GM08714 (cell line): Measurements from ENCODE around the gene IRF7.

Source experiments
- H3K4me3 ChIP-seq: fragments of 200-500 bp; sonication (Bioruptor generic); 2 replicates; pipeline ENCODE4 v1.5.1; 2014; ENCODE audit warnings: mild to moderate bottlenecking, low read length, inconsistent platforms
- ZNF274 ChIP-seq: IDR thresholded peaks from 2 replicates; pipeline ENCODE4 v1.6.1; 2012; ENCODE audit warnings: mild to moderate bottlenecking, low read depth, low read length

IRF7 gene

DNA sequence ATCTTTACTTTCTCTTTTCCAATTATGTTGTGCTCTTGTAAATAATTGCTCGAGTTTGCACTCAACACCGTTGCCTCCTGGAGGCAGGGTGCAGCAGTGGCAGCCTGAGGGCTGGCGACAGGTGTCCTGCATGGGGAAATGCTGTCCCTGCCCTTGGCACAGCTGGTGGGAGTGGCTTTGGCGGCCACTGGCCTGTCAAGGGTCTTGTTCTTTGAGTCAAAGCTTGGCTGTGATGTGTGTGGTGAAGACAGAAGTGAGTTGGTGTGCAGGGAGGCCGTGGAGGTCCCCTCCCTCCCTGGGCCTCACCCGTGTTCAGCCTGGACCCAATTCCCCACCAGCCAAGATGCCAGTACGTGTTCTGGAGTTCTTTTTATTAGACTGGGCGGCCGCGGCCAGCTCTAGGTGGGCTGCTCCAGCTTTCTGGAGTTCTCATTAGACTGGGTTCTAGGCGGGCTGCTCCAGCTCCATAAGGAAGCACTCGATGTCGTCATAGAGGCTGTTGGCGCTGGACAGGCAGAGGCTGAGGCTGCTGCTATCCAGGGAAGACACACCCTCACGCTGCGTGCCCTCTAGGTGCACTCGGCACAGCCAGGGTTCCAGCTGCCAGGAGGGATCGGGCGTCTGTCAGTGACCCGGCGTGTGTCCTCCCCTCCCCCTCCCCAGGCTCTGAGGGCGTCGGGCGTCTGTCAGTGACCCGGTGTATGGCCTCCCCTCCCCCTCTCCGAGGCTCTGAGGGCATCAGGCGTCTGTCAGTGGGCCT lies 3.4 kb downstream of the IRF7 start:
- H3K4me3 ChIP-seq: no peak overlapping the region
- TF ChIP-seq ZNF274: no peak

DNA sequence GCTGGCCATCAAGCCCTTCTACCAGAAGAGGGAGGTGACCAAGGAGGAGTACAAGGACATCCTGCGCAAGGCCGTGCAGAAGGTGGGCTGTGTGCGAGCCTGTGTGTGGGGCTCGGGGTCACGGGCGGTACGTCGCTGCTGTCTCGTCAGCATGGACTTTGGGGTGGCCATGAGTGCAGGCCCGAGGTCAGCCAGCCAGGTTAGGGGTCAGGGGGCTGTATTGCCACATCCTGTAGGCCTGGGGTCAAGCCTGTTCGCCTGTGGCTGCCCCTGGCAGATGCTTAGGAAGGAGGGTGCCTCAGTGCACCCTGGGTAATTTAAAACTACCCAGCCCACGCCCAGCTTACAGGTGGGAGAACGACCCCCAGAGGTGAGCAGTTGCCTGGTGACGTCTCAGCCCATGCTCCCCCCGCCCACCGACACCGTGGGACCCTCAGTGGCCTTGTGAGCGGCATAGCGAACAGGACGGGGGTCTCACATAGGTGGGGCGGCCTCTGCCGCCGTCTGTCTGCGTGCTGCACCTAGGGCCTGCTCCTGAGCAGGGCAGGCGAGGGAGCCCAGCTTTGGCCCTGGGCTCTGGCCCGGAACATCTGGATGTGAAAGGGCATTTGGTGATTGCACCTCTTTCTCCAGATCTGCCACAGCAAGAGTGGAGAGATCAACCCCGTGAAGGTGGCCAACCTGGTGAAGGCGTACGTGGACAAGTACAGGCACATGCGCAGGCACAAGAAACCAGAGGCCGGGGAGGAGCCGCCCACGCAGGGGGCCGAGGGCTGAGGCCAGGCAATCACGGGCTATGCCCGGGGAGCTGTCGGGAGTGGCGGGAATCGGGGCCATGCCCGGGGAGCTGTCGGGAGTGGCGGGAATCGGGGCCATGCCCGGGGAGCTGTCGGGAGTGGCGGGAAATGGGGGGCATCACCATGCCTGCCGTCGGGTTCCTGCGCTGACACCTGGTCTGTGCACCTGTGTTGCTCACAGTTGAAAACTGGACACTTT lies 4.5 kb downstream of the IRF7 start:
- TF ChIP-seq ZNF274: no peak
- H3K4me3 ChIP-seq: no peak overlapping the region

DNA sequence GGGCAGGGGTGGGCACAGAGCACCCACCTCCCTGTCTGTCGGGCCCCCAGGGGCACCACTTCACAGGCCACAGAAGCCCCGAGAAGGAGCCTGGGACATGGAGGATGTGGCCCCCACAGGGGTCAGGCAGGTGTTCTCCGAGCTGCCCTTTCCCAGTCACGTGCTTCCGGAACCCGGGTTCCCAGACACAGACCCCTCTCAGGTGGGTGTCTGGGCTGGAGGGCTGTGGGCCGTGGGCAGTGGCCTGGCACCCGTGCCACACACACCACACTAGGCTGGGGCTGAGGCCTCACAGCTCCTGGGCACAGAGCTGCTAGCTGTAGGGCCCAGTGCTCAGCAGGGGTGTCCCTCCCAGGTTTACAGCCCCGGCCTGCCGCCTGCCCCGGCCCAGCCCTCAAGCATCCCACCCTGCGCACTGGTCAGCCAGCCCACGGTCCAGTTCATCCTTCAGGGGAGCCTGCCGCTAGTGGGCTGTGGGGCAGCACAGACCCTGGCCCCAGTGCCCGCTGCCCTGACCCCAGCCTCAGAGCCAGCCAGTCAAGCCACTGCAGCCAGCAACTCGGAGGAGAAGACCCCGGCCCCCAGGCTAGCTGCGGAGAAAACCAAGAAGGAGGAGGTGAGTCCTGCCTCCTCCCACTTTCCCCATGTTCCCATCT lies 5.5 kb downstream of the IRF7 start:
- TF ChIP-seq ZNF274: no peak
- no peak overlapping the region for H3K4me3 ChIP-seq

DNA sequence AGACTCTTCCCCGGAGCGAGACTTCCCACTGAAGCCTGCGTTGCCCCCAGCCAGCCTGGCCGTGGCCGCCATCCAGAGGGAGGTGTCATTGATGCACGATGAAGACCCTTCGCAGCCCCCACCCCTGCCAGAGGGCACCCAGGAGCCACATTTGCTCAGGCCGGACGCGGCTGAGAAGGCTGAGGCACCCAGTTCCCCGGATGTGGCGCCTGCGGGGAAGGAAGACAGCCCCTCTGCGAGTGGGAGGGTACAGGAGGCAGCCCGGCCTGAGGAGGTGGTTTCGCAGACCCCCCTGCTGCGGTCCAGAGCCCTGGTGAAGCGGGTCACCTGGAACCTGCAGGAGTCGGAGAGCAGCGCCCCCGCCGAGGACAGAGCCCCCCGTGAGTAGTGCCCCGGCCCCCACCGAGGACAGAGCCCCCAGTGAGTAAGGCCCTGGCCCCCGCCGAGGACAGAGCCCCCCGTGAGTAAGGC lies 6.4 kb downstream of the IRF7 start:
- no peak overlapping the region for H3K4me3 ChIP-seq
- TF ChIP-seq ZNF274: no peak

DNA sequence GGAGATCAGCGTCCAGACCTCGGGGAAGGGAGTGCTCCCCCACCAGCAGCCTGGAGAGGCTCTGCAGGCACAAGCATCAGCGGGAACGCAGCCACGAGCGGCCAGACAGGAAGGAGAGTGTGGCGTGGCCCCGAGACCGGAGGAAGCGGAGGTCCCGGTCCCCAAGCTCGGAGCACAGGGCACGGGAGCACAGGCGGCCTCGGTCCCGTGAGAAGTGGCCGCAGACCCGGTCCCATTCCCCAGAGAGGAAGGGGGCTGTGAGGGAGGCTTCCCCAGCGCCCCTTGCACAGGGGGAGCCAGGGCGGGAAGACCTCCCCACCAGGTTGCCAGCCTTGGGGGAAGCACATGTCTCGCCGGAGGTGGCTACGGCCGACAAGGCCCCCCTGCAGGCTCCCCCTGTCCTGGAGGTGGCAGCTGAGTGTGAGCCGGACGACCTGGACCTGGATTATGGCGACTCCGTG lies 6.9 kb downstream of the IRF7 start:
- no peak overlapping the region for H3K4me3 ChIP-seq
- no peak for TF ChIP-seq ZNF274

DNA sequence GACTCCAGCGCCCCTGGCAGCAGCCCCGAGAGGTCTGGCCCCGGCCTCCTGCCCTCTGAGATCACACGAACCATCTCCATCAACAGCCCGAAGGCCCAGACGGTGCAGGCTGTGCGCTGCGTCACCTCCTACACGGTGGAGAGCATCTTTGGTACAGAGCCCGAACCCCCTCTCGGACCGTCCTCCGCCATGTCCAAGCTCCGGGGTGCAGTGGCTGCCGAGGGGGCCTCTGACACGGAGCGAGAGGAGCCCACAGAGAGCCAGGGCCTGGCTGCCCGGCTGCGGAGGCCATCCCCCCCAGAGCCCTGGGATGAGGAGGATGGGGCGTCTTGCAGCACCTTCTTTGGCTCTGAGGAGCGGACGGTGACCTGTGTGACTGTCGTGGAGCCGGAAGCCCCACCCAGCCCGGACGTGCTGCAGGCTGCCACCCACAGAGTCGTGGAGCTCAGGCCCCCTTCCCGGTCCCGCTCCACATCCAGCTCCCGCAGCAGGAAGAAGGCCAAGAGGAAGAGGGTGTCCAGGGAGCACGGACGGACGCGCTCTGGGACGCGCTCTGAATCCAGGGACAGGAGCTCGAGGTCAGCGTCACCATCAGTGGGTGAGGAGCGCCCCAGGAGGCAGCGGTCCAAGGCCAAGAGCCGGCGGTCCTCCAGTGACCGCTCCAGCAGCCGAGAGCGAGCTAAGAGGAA lies 7.6 kb downstream of the IRF7 start:
- H3K4me3 ChIP-seq: no peak overlapping the region
- no peak for TF ChIP-seq ZNF274

DNA sequence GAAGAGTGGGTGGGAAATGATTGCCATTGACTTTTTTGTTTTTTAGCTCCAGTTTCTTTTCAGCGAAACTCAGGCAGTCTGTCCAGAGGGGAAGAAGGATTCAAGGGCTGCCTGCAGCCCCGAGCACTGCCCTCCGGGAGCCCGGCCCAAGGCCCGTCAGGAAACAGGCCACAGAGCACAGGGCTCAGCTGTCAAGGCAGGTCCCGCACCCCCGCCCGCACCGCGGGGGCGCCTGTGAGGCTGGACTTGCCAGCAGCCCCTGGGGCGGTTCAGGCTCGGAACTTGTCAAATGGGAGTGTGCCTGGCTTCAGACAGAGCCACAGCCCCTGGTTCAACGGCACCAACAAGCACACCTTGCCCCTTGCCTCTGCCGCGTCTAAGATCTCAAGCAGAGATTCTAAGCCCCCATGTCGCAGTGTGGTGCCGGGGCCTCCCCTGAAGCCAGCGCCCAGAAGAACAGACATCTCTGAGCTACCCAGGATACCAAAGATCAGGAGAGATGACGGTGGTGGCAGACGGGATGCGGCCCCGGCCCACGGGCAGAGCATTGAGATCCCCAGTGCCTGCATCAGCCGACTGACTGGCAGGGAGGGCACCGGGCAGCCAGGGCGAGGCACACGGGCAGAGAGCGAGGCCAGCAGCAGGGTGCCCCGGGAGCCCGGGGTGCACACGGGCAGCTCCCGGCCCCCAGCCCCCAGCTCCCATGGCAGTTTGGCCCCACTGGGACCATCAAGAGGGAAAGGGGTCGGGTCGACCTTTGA lies 8.6 kb downstream of the IRF7 start:
- TF ChIP-seq ZNF274: no peak
- no peak overlapping the region for H3K4me3 ChIP-seq

DNA sequence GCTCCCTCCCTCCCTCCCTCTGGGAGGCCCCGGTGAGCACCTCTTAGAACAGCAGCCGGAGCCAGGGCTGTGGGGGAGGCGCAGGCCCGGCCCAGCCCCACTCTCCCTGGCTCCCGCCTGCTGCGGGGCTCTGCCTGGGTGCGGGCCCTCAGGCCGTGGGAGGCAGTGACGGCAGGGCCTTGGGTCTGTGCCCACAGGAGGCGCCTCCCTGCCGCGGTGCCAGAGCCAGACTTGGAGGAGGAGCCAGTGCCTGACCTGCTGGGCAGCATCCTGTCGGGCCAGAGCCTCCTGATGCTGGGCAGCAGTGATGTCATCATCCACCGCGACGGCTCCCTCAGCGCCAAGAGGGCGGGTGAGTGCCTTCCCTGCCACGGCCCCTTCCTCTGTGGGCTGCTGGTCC lies 9.5 kb downstream of the IRF7 start:
- H3K4me3 ChIP-seq: no peak overlapping the region
- TF ChIP-seq ZNF274: no peak

DNA sequence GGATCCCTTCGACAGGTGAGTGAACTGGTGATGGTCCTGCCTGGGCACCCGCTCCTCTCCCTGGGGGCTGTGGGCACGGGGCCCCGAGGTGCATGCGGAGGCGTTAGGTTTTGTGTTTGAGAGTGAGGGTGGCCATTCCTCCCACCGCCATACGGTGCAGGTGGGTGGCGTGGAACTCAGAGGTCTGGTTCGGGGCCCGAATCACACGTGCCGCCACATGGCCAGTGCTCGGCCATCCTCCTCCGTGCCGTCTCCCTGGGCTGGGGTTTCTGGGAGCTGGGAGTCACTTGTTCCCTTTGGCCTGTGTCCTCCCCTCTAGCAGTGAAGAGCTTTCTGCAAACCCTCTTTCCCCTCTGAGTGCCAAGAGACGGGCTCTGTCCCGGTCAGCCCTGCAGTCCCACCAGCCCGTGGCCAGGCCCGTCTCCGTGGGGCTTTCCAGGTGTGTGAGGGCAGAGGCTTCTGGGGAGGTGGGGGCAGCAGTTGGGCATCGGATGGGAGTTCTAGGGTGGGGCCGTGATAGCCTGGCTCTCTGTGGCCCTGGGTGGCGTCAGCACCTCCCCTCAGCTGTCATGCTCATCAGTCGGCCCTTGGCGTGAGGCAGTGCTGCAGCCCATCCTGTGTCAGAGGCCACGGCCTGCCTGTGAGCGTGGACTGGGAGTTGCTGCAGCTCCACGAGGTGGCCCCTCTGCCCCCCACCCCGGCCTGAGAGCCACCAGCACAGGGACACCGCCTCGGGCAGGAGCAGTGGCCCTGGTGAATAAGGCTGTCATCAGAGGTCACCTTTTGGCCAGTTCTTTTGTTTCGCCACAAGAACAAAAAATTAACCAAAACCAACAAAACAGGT lies 10.2 kb downstream of the IRF7 start:
- H3K4me3 ChIP-seq: no peak overlapping the region
- TF ChIP-seq ZNF274: no peak

DNA sequence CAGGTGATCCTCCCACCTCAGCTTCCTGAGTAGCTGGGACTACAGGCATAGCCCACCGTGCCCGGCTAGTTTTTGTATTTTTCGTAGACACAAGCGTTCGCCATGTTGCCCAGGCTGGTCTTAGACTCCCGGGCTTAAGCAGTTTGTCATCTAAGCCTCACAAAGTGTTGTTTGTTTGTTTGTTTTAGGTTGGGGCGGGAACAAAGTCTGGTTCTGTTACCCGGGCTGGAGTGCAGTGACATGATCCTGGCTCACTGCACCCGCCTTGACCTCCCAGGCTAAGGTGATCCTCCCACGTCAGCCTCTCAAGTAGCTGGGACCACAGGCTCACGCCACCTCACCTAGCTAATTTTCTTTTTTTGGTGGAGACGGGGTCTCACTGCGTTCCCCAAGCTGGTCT lies 12.6 kb downstream of the IRF7 start:
- no peak for TF ChIP-seq ZNF274
- H3K4me3 ChIP-seq: no peak overlapping the region

DNA sequence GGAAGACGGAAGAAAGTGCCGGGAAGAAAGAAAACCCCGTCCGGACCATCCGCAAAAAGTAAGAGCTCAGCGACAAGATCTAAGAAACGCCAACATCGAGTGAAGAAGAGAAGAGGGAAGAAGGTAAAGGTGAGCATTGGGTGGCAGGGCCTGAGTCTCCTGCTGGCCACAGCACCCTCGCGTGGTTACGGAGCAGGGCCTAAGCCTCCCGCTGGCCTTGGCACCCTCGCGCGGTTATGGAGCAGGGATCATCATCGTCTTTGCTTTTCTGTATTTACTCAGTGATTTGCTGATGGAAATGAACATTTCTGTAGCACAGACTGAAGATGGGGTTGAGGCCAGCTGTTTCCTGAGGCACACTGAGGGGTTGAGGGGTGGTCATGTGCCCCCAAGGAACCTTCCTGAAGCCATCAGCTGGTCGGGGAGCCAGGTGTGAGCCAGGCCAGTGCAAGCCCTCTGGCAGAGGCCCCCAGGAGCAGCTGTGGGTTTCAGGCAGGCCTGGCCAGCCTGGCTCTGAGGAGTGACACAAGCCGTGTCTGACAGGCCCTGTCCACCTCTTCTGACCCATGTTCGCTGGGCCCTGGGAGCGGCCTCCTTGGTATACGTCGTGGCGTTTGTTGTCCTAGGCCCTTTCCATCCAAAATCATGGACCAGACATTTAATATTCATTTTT lies 14.0 kb downstream of the IRF7 start:
- no peak overlapping the region for H3K4me3 ChIP-seq
- no peak for TF ChIP-seq ZNF274
